ENCODE results near the gene LHPP. TPM values are rescaled to one million over a fixed set of nuclear protein-coding genes. Genes with fewer than 3 reads are reported as not detected.

Gene LHPP
- polyA plus RNA-seq, 2 of the 4 experiments (the other 2 are of a cell fraction), result 14.4 to 18.6 TPM

DNA sequence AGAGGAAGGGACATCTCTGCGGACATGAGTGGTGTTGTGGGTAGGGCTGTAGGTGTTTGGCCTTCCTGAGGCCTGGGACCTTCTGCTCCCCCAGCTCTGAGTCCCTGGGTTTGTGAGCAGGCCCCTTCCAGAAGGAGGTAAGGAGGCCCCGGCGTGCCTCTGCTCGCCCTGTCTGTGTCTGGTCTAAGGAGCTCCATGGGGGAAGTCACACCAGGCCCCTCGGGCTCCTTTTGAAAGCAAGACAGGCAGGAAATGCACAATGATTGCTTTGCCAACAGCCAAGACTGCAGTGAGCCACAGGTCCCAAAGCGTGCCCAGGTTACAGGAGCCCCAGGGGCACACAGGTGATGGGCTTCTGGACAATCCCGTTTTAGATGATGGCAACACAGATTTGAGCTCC lies 193.1 kb downstream of the LHPP start (continued):
- TF ChIP-seq, protein P1, sequence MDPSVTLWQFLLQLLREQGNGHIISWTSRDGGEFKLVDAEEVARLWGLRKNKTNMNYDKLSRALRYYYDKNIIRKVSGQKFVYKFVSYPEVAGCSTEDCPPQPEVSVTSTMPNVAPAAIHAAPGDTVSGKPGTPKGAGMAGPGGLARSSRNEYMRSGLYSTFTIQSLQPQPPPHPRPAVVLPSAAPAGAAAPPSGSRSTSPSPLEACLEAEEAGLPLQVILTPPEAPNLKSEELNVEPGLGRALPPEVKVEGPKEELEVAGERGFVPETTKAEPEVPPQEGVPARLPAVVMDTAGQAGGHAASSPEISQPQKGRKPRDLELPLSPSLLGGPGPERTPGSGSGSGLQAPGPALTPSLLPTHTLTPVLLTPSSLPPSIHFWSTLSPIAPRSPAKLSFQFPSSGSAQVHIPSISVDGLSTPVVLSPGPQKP (IDR thresholded peaks at IDR 0.05; ENCODE audit: low read depth, low read length), result no peak
- TF ChIP-seq CBX8 (IDR thresholded peaks at IDR 0.05) (no peak), BHLHE40 (IDR thresholded peaks at IDR 0.05; ENCODE audit: low read depth, low read length) (no peak), ESRRA (IDR thresholded peaks at IDR 0.05; ENCODE audit: borderline replicate concordance, low read length) (no peak), EHMT2 (IDR thresholded peaks at IDR 0.05; ENCODE audit: low read depth) (no peak), KDM5A (IDR thresholded peaks at IDR 0.05) (no peak), RCOR1 (IDR thresholded peaks at IDR 0.05; ENCODE audit: low read depth, low read length) (no peak), HOXA7 (CRISPR knock-in tag; IDR thresholded peaks at IDR 0.05) (no peak), MAZ (IDR thresholded peaks at IDR 0.05; ENCODE audit: borderline replicate concordance, low read depth, low read length) (no peak), ZC3H11A (IDR thresholded peaks at IDR 0.05) (no peak), CBX2 (IDR thresholded peaks at IDR 0.05; ENCODE audit: borderline replicate concordance, low read depth) (no peak)
- TF ChIP-seq, protein P2, sequence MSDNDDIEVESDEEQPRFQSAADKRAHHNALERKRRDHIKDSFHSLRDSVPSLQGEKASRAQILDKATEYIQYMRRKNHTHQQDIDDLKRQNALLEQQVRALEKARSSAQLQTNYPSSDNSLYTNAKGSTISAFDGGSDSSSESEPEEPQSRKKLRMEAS (IDR thresholded peaks at IDR 0.05), result no peak

DNA sequence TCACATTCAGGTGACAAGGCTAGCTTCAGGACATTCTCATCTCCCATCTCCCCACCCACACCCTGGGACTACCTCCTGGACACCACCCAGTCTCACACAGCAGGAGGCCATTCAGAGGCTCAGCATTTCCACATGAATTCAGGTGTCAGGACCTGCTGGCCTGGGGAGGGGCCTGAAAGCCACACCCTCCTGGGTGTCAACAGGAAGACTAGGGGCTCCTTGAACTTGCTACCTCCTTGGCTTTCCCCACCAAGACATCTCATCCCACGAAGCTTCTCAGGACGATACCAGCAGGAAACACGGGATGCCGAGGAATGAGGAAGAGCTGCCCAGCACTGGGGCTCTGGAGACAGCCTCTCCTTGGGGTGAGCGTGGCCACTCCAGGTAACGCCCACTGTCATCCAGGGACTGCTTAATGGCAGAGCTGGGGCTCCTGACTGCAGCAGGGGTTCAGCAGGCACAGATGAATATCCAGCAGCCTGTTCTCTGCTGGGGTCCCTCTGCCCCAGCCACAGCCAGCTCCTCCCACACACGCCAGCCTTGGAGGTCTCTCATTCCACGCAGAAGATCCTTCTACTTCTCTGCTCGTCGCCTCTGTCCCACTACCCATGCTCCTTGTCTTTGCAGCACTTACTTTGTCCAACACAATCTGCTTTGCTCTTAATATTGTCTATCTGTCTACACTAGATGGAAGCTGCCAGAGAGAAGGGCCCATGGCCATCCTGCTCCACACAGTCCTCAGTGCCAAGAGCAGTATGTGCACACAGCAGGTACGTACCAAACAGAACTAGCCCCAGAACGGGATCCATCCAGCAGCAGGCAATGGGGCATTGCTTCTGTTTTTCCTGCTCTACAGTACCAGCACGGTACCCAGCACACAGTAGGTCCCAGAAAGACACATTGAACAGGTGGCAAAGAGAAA lies 193.8 kb downstream of the LHPP start:
- WGBS (ENCODE audit: missing lambda C conversion rate), result 87% methylated on average over 13 of the region's 13 CpGs
- ATAC-seq, result no peak
- Histone ChIP-seq H3K27ac (no peak overlapping the region), H3K4me2 (no peak overlapping the region), H3K9me3 (no peaks in the 10 kb centered on the region), H3K4me3 (no peak overlapping the region), H3K4me1 (no peaks in the 10 kb centered on the region)
- DNase-seq (ENCODE audit: low read depth in 1 of 2, low spot score in 1 of 2), result no peak
- no peak for FAIRE-seq
- CTCF ChIA-PET, result interaction anchor here (1.2 kb wide), 1 partner anchor 9 kb away, joined by 3 read pairs; no protein-coding TSS in a partner anchor
- TF ChIP-seq MYC (IDR thresholded peaks at IDR 0.05; ENCODE audit: borderline replicate concordance, low read length), result no peak
- no peak for TF ChIP-seq RARB (CRISPR knock-in tag; IDR thresholded peaks at IDR 0.05)
- no peak for TF ChIP-seq CBX8 (IDR thresholded peaks at IDR 0.05)
- no peak for TF ChIP-seq FOSB (CRISPR knock-in tag; IDR thresholded peaks at IDR 0.05)
- TF ChIP-seq, protein P1 (IDR thresholded peaks at IDR 0.05; ENCODE audit: low read depth, low read length), result no peak
- TF ChIP-seq HDAC2 (IDR thresholded peaks at IDR 0.05), result no peak
- TF ChIP-seq JUNB (IDR thresholded peaks at IDR 0.05), result no peak
- no peak for TF ChIP-seq JUN (IDR thresholded peaks at IDR 0.05)
- no peak for TF ChIP-seq MAZ (IDR thresholded peaks at IDR 0.05; ENCODE audit: borderline replicate concordance, low read depth, low read length)
- no peak for TF ChIP-seq PHF8 (IDR thresholded peaks at IDR 0.05; ENCODE audit: borderline replicate concordance, low read depth)
- TF ChIP-seq, protein P3, sequence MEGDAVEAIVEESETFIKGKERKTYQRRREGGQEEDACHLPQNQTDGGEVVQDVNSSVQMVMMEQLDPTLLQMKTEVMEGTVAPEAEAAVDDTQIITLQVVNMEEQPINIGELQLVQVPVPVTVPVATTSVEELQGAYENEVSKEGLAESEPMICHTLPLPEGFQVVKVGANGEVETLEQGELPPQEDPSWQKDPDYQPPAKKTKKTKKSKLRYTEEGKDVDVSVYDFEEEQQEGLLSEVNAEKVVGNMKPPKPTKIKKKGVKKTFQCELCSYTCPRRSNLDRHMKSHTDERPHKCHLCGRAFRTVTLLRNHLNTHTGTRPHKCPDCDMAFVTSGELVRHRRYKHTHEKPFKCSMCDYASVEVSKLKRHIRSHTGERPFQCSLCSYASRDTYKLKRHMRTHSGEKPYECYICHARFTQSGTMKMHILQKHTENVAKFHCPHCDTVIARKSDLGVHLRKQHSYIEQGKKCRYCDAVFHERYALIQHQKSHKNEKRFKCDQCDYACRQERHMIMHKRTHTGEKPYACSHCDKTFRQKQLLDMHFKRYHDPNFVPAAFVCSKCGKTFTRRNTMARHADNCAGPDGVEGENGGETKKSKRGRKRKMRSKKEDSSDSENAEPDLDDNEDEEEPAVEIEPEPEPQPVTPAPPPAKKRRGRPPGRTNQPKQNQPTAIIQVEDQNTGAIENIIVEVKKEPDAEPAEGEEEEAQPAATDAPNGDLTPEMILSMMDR (IDR thresholded peaks at IDR 0.05), result no peak
- TF ChIP-seq, protein P4, sequence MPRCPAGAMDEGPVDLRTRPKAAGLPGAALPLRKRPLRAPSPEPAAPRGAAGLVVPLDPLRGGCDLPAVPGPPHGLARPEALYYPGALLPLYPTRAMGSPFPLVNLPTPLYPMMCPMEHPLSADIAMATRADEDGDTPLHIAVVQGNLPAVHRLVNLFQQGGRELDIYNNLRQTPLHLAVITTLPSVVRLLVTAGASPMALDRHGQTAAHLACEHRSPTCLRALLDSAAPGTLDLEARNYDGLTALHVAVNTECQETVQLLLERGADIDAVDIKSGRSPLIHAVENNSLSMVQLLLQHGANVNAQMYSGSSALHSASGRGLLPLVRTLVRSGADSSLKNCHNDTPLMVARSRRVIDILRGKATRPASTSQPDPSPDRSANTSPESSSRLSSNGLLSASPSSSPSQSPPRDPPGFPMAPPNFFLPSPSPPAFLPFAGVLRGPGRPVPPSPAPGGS (IDR thresholded peaks at IDR 0.05), result no peak
- no peak for TF ChIP-seq NPAS2 (CRISPR knock-in tag; IDR thresholded peaks at IDR 0.05; ENCODE audit: borderline replicate concordance)
- no peak for TF ChIP-seq CEBPB (IDR thresholded peaks at IDR 0.05)
- TF ChIP-seq, protein P5, sequence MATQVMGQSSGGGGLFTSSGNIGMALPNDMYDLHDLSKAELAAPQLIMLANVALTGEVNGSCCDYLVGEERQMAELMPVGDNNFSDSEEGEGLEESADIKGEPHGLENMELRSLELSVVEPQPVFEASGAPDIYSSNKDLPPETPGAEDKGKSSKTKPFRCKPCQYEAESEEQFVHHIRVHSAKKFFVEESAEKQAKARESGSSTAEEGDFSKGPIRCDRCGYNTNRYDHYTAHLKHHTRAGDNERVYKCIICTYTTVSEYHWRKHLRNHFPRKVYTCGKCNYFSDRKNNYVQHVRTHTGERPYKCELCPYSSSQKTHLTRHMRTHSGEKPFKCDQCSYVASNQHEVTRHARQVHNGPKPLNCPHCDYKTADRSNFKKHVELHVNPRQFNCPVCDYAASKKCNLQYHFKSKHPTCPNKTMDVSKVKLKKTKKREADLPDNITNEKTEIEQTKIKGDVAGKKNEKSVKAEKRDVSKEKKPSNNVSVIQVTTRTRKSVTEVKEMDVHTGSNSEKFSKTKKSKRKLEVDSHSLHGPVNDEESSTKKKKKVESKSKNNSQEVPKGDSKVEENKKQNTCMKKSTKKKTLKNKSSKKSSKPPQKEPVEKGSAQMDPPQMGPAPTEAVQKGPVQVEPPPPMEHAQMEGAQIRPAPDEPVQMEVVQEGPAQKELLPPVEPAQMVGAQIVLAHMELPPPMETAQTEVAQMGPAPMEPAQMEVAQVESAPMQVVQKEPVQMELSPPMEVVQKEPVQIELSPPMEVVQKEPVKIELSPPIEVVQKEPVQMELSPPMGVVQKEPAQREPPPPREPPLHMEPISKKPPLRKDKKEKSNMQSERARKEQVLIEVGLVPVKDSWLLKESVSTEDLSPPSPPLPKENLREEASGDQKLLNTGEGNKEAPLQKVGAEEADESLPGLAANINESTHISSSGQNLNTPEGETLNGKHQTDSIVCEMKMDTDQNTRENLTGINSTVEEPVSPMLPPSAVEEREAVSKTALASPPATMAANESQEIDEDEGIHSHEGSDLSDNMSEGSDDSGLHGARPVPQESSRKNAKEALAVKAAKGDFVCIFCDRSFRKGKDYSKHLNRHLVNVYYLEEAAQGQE (IDR thresholded peaks at IDR 0.05), result no peak
- TF ChIP-seq ZNF302 (CRISPR knock-in tag; IDR thresholded peaks at IDR 0.05), result no peak
- TF ChIP-seq, protein P6, sequence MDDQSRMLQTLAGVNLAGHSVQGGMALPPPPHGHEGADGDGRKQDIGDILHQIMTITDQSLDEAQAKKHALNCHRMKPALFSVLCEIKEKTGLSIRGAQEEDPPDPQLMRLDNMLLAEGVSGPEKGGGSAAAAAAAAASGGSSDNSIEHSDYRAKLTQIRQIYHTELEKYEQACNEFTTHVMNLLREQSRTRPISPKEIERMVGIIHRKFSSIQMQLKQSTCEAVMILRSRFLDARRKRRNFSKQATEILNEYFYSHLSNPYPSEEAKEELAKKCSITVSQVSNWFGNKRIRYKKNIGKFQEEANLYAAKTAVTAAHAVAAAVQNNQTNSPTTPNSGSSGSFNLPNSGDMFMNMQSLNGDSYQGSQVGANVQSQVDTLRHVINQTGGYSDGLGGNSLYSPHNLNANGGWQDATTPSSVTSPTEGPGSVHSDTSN (IDR thresholded peaks at IDR 0.05), result no peak
- TF ChIP-seq HOXA7 (CRISPR knock-in tag; IDR thresholded peaks at IDR 0.05), result no peak
- POLR2A ChIA-PET, result no interaction called here
